ENCODE data around the gene ARHGAP28.

DNA sequence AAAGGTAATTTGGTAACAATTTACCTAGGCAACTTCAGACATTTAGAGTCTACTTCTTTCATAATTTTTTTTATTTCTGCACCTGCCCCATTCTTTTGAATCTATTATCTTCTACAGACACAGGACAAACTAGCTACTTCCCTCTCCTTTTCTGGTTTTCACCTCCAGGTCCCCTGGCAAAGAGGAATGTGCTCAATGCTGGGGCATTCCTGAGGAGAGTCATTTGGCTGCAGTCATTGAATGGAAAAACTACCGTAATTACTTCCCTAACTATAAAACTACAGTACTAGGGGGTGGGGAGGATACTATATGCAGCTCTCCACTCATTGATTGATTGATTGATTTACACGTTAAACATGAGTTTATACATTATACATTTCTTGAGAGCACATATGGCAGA lies 11.2 kb upstream of the ARHGAP28 start:
- TF ChIP-seq RAD21 (IDR thresholded peaks at IDR 0.05; ENCODE audit: low read length) = no peak
- TF ChIP-seq, protein P1, sequence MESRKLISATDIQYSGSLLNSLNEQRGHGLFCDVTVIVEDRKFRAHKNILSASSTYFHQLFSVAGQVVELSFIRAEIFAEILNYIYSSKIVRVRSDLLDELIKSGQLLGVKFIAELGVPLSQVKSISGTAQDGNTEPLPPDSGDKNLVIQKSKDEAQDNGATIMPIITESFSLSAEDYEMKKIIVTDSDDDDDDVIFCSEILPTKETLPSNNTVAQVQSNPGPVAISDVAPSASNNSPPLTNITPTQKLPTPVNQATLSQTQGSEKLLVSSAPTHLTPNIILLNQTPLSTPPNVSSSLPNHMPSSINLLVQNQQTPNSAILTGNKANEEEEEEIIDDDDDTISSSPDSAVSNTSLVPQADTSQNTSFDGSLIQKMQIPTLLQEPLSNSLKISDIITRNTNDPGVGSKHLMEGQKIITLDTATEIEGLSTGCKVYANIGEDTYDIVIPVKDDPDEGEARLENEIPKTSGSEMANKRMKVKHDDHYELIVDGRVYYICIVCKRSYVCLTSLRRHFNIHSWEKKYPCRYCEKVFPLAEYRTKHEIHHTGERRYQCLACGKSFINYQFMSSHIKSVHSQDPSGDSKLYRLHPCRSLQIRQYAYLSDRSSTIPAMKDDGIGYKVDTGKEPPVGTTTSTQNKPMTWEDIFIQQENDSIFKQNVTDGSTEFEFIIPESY (IDR thresholded peaks at IDR 0.05; ENCODE audit: borderline replicate concordance, low read depth) = no peak
- TF ChIP-seq RXRA (IDR thresholded peaks at IDR 0.05; ENCODE audit: borderline replicate concordance, low read depth) = no peak
- TF ChIP-seq, protein P2, sequence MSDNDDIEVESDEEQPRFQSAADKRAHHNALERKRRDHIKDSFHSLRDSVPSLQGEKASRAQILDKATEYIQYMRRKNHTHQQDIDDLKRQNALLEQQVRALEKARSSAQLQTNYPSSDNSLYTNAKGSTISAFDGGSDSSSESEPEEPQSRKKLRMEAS (IDR thresholded peaks at IDR 0.05; ENCODE audit: low read depth) = no peak
- TF ChIP-seq, protein P3, sequence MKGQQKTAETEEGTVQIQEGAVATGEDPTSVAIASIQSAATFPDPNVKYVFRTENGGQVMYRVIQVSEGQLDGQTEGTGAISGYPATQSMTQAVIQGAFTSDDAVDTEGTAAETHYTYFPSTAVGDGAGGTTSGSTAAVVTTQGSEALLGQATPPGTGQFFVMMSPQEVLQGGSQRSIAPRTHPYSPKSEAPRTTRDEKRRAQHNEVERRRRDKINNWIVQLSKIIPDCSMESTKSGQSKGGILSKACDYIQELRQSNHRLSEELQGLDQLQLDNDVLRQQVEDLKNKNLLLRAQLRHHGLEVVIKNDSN (IDR thresholded peaks at IDR 0.05; ENCODE audit: borderline replicate concordance, low read depth) = no peak
- TF ChIP-seq TEAD4 (IDR thresholded peaks at IDR 0.05; ENCODE audit: borderline replicate concordance, insufficient read depth) = no peak
- TF ChIP-seq TAF1 (IDR thresholded peaks at IDR 0.05; ENCODE audit: borderline replicate concordance, low read depth, low read length) = no peak
- TF ChIP-seq, protein P4, sequence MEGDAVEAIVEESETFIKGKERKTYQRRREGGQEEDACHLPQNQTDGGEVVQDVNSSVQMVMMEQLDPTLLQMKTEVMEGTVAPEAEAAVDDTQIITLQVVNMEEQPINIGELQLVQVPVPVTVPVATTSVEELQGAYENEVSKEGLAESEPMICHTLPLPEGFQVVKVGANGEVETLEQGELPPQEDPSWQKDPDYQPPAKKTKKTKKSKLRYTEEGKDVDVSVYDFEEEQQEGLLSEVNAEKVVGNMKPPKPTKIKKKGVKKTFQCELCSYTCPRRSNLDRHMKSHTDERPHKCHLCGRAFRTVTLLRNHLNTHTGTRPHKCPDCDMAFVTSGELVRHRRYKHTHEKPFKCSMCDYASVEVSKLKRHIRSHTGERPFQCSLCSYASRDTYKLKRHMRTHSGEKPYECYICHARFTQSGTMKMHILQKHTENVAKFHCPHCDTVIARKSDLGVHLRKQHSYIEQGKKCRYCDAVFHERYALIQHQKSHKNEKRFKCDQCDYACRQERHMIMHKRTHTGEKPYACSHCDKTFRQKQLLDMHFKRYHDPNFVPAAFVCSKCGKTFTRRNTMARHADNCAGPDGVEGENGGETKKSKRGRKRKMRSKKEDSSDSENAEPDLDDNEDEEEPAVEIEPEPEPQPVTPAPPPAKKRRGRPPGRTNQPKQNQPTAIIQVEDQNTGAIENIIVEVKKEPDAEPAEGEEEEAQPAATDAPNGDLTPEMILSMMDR (IDR thresholded peaks at IDR 0.05) = no peak
- no peak for TF ChIP-seq CHD2 (IDR thresholded peaks at IDR 0.05; ENCODE audit: low read length, partially characterized antibody)
- TF ChIP-seq, protein P5, sequence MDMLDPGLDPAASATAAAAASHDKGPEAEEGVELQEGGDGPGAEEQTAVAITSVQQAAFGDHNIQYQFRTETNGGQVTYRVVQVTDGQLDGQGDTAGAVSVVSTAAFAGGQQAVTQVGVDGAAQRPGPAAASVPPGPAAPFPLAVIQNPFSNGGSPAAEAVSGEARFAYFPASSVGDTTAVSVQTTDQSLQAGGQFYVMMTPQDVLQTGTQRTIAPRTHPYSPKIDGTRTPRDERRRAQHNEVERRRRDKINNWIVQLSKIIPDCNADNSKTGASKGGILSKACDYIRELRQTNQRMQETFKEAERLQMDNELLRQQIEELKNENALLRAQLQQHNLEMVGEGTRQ (IDR thresholded peaks at IDR 0.05; ENCODE audit: borderline replicate concordance, low read depth, low read length) = no peak
- no peak for TF ChIP-seq GABPA (IDR thresholded peaks at IDR 0.05; ENCODE audit: low read depth)
- no peak for TF ChIP-seq EP300 (IDR thresholded peaks at IDR 0.05; ENCODE audit: borderline replicate concordance in 1 of 2, low read depth in 1 of 2, low read length in 1 of 2)
- TF ChIP-seq SMC3 (IDR thresholded peaks at IDR 0.05; ENCODE audit: low read depth, low read length) = no peak
- no peak for TF ChIP-seq SIN3A (IDR thresholded peaks at IDR 0.05; ENCODE audit: borderline replicate concordance, low read depth, low read length)
